NCI-H2171 treated with DMSO at 0.1 percent for 48 hours (cell line): ENCODE results near the gene MAST3.
"Not testable (repeated sequence)": the region's sequence is repeated elsewhere in the genome, so short reads cannot be mapped to it uniquely, and the experiment has no call there.

Experiments
- DNase-seq: peaks from one replicate; lab custom pipeline; 2025; lab: John Stamatoyannopoulos, UW

MAST3 gene

GRCh38 chr19:18137657-18138339 is 40.2 kb downstream of the MAST3 start:
- DNase-seq, result no peak

GRCh38 chr19:18140473-18140872 is 42.9 kb downstream of the MAST3 start:
- DNase-seq, result no peak

GRCh38 chr19:18141031-18141430 is 43.5 kb downstream of the MAST3 start:
- no peak for DNase-seq

- DNase-seq, result no peak
Observed at GRCh38 chr19:18143902-18144301, 46.3 kb downstream of the MAST3 start.

GRCh38 chr19:18144361-18144760 is 46.8 kb downstream of the MAST3 start:
- DNase-seq, result no peak

- DNase-seq, result no peak
Observed at GRCh38 chr19:18144906-18145305, 47.3 kb downstream of the MAST3 start.

GRCh38 chr19:18145391-18145999 is 47.9 kb downstream of the MAST3 start:
- no peak for DNase-seq

- DNase-seq, result no peak
Observed at GRCh38 chr19:18147396-18147795, 49.8 kb downstream of the MAST3 start.

- DNase-seq, result no peak
Observed at GRCh38 chr19:18149596-18149975, 52.0 kb downstream of the MAST3 start.

- DNase-seq, result no peak
Observed at GRCh38 chr19:18150776-18151624, 53.4 kb downstream of the MAST3 start.

- DNase-seq, result peak; percentile 97
Observed at GRCh38 chr19:18152442-18152816, 54.9 kb downstream of the MAST3 start.

GRCh38 chr19:18152817-18153555 is 55.4 kb downstream of the MAST3 start, which contains the start of gene PIK3R2:
Gene PIK3R2, plus strand, starts transcription at chr19:18153163. Its CDS starts 2,717 bp downstream, at chr19:18155880.
- peak; percentile 98 for DNase-seq

GRCh38 chr19:18153556-18154134 is 56.1 kb downstream of the MAST3 start:
- DNase-seq, result no peak

- DNase-seq, result no peak
Observed at GRCh38 chr19:18155095-18156087, 57.8 kb downstream of the MAST3 start.

GRCh38 chr19:18156268-18156667 is 58.7 kb downstream of the MAST3 start:
- DNase-seq, result no peak

- DNase-seq, result peak; percentile 95
Observed at GRCh38 chr19:18156841-18157464, 59.4 kb downstream of the MAST3 start.

- DNase-seq, result peak; percentile 95
Observed at GRCh38 chr19:18157465-18158063, 60.0 kb downstream of the MAST3 start.

GRCh38 chr19:18158467-18158866 is 60.9 kb downstream of the MAST3 start:
- DNase-seq, result peak; percentile 36

GRCh38 chr19:18159059-18159616 is 61.6 kb downstream of the MAST3 start:
- not testable (repeated sequence) for DNase-seq
